ENCODE measurements around the gene HOXA3. TPM values are rescaled to one million over a fixed set of nuclear protein-coding genes. Genes with fewer than 3 reads are reported as not detected.

HOXA3 gene
- total and polyA plus RNA-seq, 2 of the 8 experiments (the other 6 are each of a cell fraction or from before 2014, with no cell fraction given): not detected

DNA sequence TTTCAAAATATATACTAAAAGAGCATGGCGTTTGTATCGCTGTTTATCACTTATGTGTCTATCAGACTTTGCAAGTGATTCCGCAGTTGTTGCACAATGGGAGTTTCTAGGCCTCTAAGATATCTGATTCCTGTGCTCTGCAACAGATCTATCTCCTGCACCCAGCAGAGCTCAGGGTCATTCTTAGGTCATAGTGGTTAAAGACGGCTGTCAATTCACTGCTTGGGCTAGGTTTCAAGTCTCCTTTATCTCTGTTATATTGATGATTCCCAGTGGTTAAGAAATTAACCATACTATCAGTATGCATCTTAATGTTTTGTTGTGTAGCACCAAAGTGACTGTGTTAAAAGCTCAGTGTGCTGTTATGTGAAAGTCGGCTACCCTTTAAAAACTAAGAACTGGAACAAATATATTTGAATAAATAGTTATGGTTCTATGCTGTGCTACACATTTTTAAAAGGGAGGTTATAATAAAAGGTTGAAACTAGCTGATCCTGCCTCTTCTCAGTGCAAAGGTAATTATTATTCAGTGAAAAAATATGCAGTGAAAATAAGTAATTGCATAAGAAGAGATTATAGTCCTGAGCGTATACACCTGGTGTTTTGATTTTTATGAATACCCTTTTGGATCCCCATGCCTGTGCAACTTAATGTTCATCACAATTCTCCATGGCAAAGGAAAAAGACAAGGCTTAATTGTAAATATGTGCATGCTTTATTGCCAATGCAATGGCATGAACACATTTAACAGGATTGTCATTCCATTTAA, 80.6 kb downstream of the HOXA3 start:
- DNase-seq (ENCODE audit: low read depth in 1 of 2, low spot score in 2 of 2): no peak
- H3K4me3 ChIP-seq (ENCODE audit: extremely low read depth in 1 of 4, insufficient read depth in 2 of 4, low read depth in 3 of 4, low read length in 4 of 4): no peak overlapping the region
- no peaks in the 10 kb centered on the region for H3K27me3 ChIP-seq (replicated peaks in 1 of 4; ENCODE audit: control insufficient read depth in 3 of 4, extremely low read depth in 1 of 4, insufficient read depth in 3 of 4, low read length in 3 of 4)
- H3K9me3 ChIP-seq (ENCODE audit: insufficient read depth in 2 of 2, low read depth in 1 of 2, low read length in 1 of 2): no peaks in the 10 kb centered on the region
- FAIRE-seq: no peak
- H3K36me3 ChIP-seq (ENCODE audit: control insufficient read depth in 2 of 4, insufficient read depth in 4 of 4, low read length in 3 of 4): no peaks in the 10 kb centered on the region
- no peak overlapping the region for H3K9ac ChIP-seq (replicated peaks in 1 of 4; ENCODE audit: extremely low read depth in 1 of 4, low read depth in 3 of 4, low read length in 3 of 4)
- no peak overlapping the region for H3K4ac ChIP-seq (replicated peaks; ENCODE audit: insufficient read length, low read depth, low read length)
- ChIA-PET CTCF (ENCODE audit: partially characterized antibody) (interaction anchor here (0.9 kb wide), 1 partner anchor 390 kb away, joined by 3 read pairs; no protein-coding TSS in a partner anchor), POLR2A (ENCODE audit: partially characterized antibody) (no interaction called here)
- no peak overlapping the region for H2BK12ac ChIP-seq (ENCODE audit: low read depth, low read length)
- no peak overlapping the region for H2AFZ ChIP-seq (ENCODE audit: low read length)
- TF ChIP-seq SUZ12 (IDR thresholded peaks at IDR 0.05; ENCODE audit: low read length) (no peak), KDM4A (IDR thresholded peaks at IDR 0.05; ENCODE audit: low read depth, low read length, severe bottlenecking) (no peak)
- H3K18ac ChIP-seq (ENCODE audit: extremely low read depth, low read length): no peak overlapping the region
- no peak overlapping the region for H2BK20ac ChIP-seq (ENCODE audit: low read length)
- H2BK120ac ChIP-seq (replicated peaks; ENCODE audit: low read depth, low read length): no peak overlapping the region
- no peak overlapping the region for H3K14ac ChIP-seq (ENCODE audit: insufficient read length)
- H4K8ac ChIP-seq (ENCODE audit: extremely low read depth, insufficient read depth, low read length): no peak overlapping the region
- no peaks in the 10 kb centered on the region for H4K20me1 ChIP-seq (replicated peaks in 1 of 2; ENCODE audit: control insufficient read depth in 1 of 2, insufficient read depth in 2 of 2, low read length in 2 of 2)
- H3K79me1 ChIP-seq (ENCODE audit: low read depth, low read length): no peaks in the 10 kb centered on the region
- H3K23ac ChIP-seq (ENCODE audit: insufficient read length): no peak overlapping the region
- H4K5ac ChIP-seq (ENCODE audit: insufficient read length, low read depth, low read length): no peak overlapping the region
- H3K79me2 ChIP-seq (ENCODE audit: control insufficient read depth in 1 of 2, insufficient read depth in 2 of 2, low read length in 2 of 2): no peaks in the 10 kb centered on the region
- no peaks in the 10 kb centered on the region for H3K23me2 ChIP-seq (ENCODE audit: low read depth, low read length)
- no peak overlapping the region for H2AK5ac ChIP-seq (ENCODE audit: low read depth, low read length)
- H3K56ac ChIP-seq (replicated peaks; ENCODE audit: insufficient read length, low read depth, low read length): no peak overlapping the region
- H4K91ac ChIP-seq (replicated peaks; ENCODE audit: insufficient read length, low read length): no peak overlapping the region
- 92% methylated on average over 6 of the region's 6 CpGs; no CpG with 5 or more reads in 1 of the 2 experiments for WGBS, 2 experiments (ENCODE audit: extremely low coverage in 1 of 2, insufficient coverage in 1 of 2, insufficient read length in 1 of 2, insufficient replicate concordance in 2 of 2, low coverage in 1 of 2, low lambda C conversion rate in 2 of 2, missing lambda C conversion rate in 1 of 2)
- H3K4me1 ChIP-seq (replicated peaks in 1 of 4; ENCODE audit: control insufficient read depth in 3 of 4, insufficient read depth in 4 of 4, low read length in 3 of 4): no peaks in the 10 kb centered on the region
- H3K27ac ChIP-seq (ENCODE audit: low read depth, low read length): no peak overlapping the region
- H2BK5ac ChIP-seq (ENCODE audit: low read depth, low read length): no peak overlapping the region
- no peak overlapping the region for H3K4me2 ChIP-seq (ENCODE audit: insufficient read depth in 1 of 2, low read depth in 2 of 2, low read length in 2 of 2)
- H2BK15ac ChIP-seq (ENCODE audit: low read length): no peak overlapping the region
